NCI-H1436 (cell line): ENCODE results near the gene SH3PXD2A.

Experiments used
- DNase-seq: peaks from one replicate; lab custom pipeline; 2025; lab: John Stamatoyannopoulos, UW

The SH3PXD2A gene

DNA sequence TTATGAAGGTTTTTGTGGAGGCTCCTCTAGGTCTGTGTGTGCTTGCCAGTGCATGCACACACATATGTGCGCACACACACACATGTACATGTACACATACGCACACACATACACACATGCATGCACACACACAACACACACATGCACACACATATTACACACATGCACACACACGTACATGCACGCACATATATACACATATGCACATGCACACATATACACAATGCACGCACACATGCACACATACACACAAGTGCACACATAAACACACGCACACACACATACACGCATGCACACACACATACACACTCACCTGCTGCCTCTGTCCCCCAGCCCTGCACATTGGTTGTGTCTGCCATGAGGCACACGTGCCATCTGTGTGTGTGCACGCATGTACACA lies 295.6 kb downstream of the SH3PXD2A start:
- DNase-seq: no peak

GRCh38 chr10:103558911-103559310 lies 296.5 kb downstream of the SH3PXD2A start:
- DNase-seq: no peak

DNA sequence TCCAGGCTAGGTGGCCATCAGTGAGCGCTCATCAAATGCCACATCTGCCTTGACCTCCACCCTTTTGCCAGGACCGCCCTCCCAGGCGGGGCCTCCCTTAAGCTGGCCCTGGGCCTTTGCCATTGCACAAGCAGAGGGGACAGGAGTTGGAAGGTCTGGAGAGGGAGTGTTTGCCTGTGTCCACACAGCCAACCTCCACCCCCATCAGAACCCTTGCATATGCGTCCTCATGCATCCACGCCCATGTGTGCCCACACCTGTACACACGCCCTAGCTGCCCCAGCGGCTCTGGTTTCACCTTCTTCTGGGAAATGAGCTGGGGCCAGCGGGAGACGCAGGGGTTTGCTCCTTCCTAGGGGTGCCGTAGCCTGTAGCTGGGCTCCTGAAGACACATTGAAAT lies 297.9 kb downstream of the SH3PXD2A start:
- DNase-seq: no peak

- no peak for DNase-seq
Measured at GRCh38 chr10:103556383-103557007, 298.9 kb downstream of the SH3PXD2A start.

- DNase-seq: no peak
Measured at GRCh38 chr10:103555712-103556111, 299.7 kb downstream of the SH3PXD2A start.

- DNase-seq: no peak
Measured at GRCh38 chr10:103555325-103555649, 300.1 kb downstream of the SH3PXD2A start.

- peak; percentile 54 for DNase-seq
Measured at GRCh38 chr10:103554488-103555324, 300.7 kb downstream of the SH3PXD2A start.

GRCh38 chr10:103553743-103554487 lies 301.5 kb downstream of the SH3PXD2A start:
- DNase-seq: no peak

- no peak for DNase-seq
Measured at GRCh38 chr10:103552856-103553742, 302.3 kb downstream of the SH3PXD2A start.

DNA sequence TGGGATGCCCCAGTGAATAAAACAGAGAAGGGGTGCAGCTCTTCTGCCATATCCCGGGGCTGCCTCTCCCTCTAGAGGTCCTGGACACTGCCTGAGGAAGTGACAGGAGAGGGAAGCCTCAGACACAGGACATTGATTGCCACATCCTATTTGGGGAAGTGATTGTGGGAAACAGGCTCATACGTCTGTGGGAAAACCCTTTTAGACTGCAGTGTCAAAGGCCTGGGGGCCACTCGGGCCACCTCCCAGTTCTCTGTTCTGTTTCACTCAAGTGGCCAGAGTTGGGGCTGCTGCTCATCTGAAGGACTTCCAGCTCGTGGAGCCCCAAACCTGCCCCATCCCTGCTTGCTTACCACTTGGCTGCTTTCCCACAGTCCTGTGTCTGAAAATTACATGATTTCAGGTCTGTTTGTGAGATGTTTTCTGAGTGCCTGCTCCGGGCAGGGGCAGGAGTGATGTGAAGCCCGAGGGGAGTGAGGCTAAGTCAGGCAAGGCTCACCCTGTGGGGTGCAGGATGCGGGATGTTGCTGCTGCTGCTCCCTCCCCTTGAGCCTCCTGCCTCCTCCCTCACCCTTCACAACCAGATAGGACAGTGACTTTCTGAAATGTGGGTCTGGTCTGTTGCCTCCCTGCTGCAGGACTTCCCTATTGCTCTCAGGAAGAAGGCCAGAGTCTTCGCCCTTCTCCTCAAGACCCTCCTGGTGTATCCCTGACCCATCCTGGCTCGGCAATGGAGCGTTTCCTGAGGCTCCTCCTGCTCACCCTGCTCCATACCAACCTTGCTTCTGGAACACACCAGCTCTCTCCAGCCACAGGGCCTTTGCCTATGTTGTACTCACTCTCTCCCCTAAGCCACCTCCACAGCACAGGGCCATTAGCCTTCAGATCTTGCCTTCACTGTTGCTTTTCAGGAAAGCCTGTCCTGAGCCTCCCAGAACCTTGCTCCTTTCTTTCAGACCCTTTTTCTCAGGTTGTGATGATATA lies 303.5 kb downstream of the SH3PXD2A start:
- DNase-seq: no peak

- no peak for DNase-seq
Measured at GRCh38 chr10:103550229-103550628, 305.1 kb downstream of the SH3PXD2A start.

GRCh38 chr10:103549349-103549685 lies 306.1 kb downstream of the SH3PXD2A start:
- no peak for DNase-seq

GRCh38 chr10:103548581-103549348 lies 306.6 kb downstream of the SH3PXD2A start:
- peak; percentile 41 for DNase-seq

DNA sequence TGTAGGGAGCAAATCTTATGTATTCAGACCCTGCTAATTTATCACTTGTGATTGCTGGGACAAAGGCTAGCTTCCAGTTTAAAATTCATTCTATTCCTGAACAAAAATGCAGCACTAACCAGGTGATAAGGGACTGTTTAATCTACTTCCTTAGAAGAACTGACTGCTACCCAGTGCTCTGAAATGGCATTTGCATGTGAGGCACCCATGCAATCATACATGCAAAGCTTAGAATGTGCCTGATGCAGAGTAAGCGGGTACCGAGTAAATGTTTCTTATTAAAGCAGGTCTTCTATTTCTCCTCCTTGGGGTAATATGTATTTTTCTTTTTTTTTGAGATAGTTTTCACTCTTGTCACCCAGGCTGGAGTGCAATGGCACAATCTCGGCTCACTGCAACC lies 307.4 kb downstream of the SH3PXD2A start:
- DNase-seq: no peak

DNA sequence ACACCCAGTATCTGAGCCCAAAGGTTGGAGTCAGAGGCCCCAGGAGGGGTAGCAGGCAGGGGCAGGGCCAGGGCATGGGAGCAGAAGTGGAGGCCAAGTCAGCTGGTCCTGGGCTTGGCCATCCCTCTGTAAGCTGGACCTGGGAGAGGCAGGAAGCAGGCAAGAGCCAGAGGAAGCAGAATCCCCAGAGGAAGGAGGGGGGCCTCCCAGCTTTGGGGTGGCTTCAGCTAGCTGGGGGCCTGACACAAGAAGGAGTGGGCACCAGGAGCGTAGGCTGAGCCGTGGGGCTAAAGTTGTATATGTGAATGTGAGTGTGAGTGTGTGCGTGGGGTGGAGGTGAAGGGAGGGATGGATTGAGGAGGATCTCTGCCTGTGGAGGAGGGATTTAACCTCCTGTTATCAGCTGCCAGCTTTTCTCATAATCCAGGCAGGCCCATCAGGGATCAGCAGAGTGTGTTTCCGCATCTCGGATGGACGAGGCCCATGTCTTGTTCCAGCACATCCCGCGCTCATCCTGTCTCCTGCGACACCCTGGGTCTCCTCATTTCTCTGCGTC lies 307.9 kb downstream of the SH3PXD2A start:
- no peak for DNase-seq

DNA sequence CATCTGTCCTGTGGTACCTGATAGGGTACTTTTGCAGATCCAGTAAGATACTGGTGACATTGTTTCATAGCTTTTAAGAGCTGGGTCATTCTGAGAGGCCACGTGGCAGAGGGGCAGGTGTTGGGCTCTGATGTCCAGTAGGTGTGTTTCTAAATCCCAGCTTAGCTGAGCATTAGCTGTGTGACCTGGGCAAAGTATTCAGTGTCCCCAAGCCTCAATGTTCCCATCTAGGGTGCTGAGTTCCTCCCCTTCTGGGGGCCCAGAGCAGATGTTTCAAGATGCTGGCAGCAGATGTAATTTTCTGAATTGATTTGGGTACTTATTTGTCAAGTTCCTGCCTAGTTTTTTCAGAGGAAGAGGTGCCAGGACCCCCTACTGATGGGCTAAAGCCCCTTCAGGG lies 309.0 kb downstream of the SH3PXD2A start:
- no peak for DNase-seq

DNA sequence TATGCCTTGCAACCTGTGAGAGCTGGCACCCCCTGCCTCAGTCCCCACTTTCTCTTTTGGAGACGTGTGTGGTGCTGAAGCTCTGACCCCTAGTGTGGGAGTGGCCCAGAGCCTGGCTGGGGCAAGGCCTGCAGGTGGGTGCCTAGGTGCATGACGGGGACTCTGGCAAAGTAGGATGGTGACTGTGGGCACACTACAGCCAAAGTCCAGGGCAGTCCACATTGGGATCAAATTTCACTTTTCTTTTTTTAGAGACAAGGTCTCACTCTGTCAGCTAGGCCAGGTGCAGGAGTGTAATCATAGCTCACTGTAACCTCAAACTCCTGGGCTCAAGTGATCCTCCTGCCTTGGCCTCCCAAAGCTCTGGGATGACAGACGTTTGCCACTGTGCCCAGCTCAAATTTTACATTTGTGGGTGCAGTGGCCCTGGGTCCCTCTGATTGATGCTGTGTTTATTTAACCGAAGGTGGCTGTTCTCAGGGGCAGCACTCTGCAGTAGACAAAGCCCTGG lies 309.6 kb downstream of the SH3PXD2A start:
- no peak for DNase-seq

DNA sequence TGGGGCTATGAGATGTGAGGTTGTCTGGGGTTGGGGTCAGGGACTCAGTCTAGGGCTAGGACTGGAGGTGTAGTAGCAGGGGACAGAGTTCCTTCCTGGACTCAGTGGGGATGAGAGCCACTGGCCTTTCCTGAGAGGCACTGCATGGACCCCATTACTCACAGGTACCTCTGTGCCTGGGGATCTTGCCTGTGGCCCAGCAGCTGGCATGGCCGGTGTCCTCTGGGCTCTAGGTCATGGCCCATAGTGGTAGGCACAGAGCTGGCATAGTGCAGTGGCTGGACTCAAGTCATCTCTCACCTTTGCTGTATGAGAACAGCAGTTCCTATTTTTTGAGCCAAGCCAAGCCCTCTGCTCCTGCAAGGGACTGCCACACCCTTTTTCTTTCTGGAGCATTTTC lies 310.0 kb downstream of the SH3PXD2A start:
- no peak for DNase-seq

- DNase-seq: no peak
Measured at GRCh38 chr10:103544657-103545310, 310.6 kb downstream of the SH3PXD2A start.
